Endothelial cell of umbilical vein (primary cell): ENCODE data around the gene AGBL4. TPM values are rescaled to one million over a fixed set of nuclear protein-coding genes. Genes with fewer than 3 reads are reported as not detected.

ENCODE experiments used
- BruUV-seq: library from RNA; stranded (reverse); fragments of 400-500 nt; replicated peaks from 2 replicates; lab custom pipeline; 2021; lab: Mats Ljungman, UMichigan
- CTCF ChIA-PET: fragments of 300-600, 350-600 bp; sonication (Branson Sonifier 250); formaldehyde crosslinking; loops from one replicate; lab custom pipeline; 2021; ENCODE audit warnings: antibody characterized with exemption, inconsistent platforms; lab: Charles Lee
- POLR2A ChIA-PET: fragments of 300-600, 350-600 bp; sonication (Branson Sonifier 250); formaldehyde crosslinking; loops from one replicate; lab custom pipeline; 2021; ENCODE audit warnings: antibody characterized with exemption, inconsistent platforms; lab: Charles Lee
- DNase-seq: peaks from one replicate; pipeline ENCODE4 v3.0.0-alpha.2; 2011; ENCODE audit warnings: low read depth, low spot score
- FAIRE-seq: peaks from 2 replicates; lab custom pipeline; 2011; peaks lifted over from hg19 to GRCh38; lab: Jason Lieb, UNC
- H2AFZ ChIP-seq: 2 replicates; pipeline ENCODE4 v1.6.0; 2012; ENCODE audit warnings: low read depth, low read length, control low read depth, inconsistent platforms
- H3K27ac ChIP-seq: 2 replicates; pipeline ENCODE4 v1.5.1; 2011; ENCODE audit warnings: low read depth, mild to moderate bottlenecking, control low read depth, low read length, moderate library complexity; ENCODE audit not compliant: insufficient read depth
- H3K27me3 ChIP-seq, 2 experiments: 2 replicates each; pipeline versions ENCODE4 v1.6.0 to v1.6.1; 2011; ENCODE audit warnings: low read length in 2 of 2, mixed read lengths in 1 of 2; ENCODE audit not compliant: control insufficient read depth in 2 of 2, insufficient read depth in 2 of 2
- H3K36me3 ChIP-seq, 2 experiments: 2 replicates in 1 of 2; 3 replicates in 1 of 2; pipeline ENCODE4 v1.5.1; 2011; ENCODE audit warnings: low read length in 2 of 2, mild to moderate bottlenecking in 1 of 2, moderate library complexity in 1 of 2; ENCODE audit not compliant: control insufficient read depth in 2 of 2, insufficient read depth in 2 of 2; ENCODE audit errors: extremely low read depth in 1 of 2
- H3K4me1 ChIP-seq: 3 replicates; pipeline ENCODE4 v1.5.1; 2011; ENCODE audit warnings: mild to moderate bottlenecking, low read length; ENCODE audit not compliant: control insufficient read depth, insufficient read depth; ENCODE audit errors: extremely low read depth
- H3K4me2 ChIP-seq: 2 replicates; pipeline ENCODE4 v1.6.1; 2011; ENCODE audit warnings: low read length, control low read depth, mixed read lengths; ENCODE audit not compliant: insufficient read depth
- H3K4me3 ChIP-seq, 3 experiments: fragments of 200-600 bp in 1 of 3; sonication (generic), shearing (Covaris generic) in 1 of 3; replicated peaks in 1 of 3; 2 replicates each; pipeline ENCODE4 v1.5.1; 2011 to 2016; ENCODE audit warnings: control low read depth in 3 of 3, low read length in 3 of 3, mild to moderate bottlenecking in 2 of 3, inconsistent platforms in 1 of 3, low read depth in 1 of 3, moderate library complexity in 1 of 3; ENCODE audit not compliant: insufficient read depth in 1 of 3
- H3K79me2 ChIP-seq: 2 replicates; pipeline ENCODE4 v1.6.0; 2012; ENCODE audit warnings: low read length, inconsistent platforms; ENCODE audit not compliant: control insufficient read depth, insufficient read depth
- H3K9ac ChIP-seq: replicated peaks from 2 replicates; pipeline ENCODE3; 2011; ENCODE audit warnings: low read length, control low read depth; ENCODE audit not compliant: insufficient read depth; ENCODE audit errors: extremely low read depth
- H3K9me1 ChIP-seq: replicated peaks from 3 replicates; pipeline ENCODE4 v1.6.0; 2011; ENCODE audit warnings: mild to moderate bottlenecking, low read length; ENCODE audit not compliant: control insufficient read depth, insufficient read depth; ENCODE audit errors: extremely low read depth
- H3K9me3 ChIP-seq: replicated peaks from 2 replicates; pipeline ENCODE4 v1.5.1; 2012; ENCODE audit warnings: low read length, inconsistent platforms; ENCODE audit not compliant: control insufficient read depth, insufficient read depth
- H4K20me1 ChIP-seq: replicated peaks from 2 replicates; pipeline ENCODE3; 2011; ENCODE audit warnings: mild to moderate bottlenecking, low read length; ENCODE audit not compliant: control insufficient read depth, insufficient read depth; ENCODE audit errors: extremely low read depth
- EZH2 ChIP-seq: IDR thresholded peaks from 2 replicates; pipeline ENCODE4 v1.6.1; 2012; ENCODE audit warnings: borderline replicate concordance, low read depth, mild to moderate bottlenecking, moderate library complexity, low read length, inconsistent platforms; ENCODE audit not compliant: severe bottlenecking
- FOS ChIP-seq: IDR thresholded peaks from 2 replicates; pipeline ENCODE4 v1.6.1; 2011; ENCODE audit warnings: mild to moderate bottlenecking, low read length, moderate library complexity, borderline replicate concordance; ENCODE audit not compliant: insufficient read depth
- GATA2 ChIP-seq: IDR thresholded peaks from 2 replicates; pipeline ENCODE4 v1.7.0; 2011; ENCODE audit warnings: low read depth, mild to moderate bottlenecking, moderate library complexity, mixed read lengths, low read length; ENCODE audit not compliant: insufficient read length, insufficient read depth
- JUN ChIP-seq: IDR thresholded peaks from 2 replicates; pipeline ENCODE4 v1.6.1; 2011; ENCODE audit warnings: borderline replicate concordance, low read depth; ENCODE audit not compliant: insufficient read length, insufficient read depth
- MAX ChIP-seq: IDR thresholded peaks from 2 replicates; pipeline ENCODE4 v1.6.1; 2011; ENCODE audit not compliant: insufficient read depth, insufficient read length
- MYC ChIP-seq: IDR thresholded peaks from one replicate; pipeline ENCODE4 v1.6.1; 2011; ENCODE audit warnings: mild to moderate bottlenecking, low read depth, low read length
- POLR2A ChIP-seq: IDR thresholded peaks from 2 replicates; pipeline ENCODE4 v1.6.1; 2012; ENCODE audit warnings: low read depth, mild to moderate bottlenecking, control low read depth, low read length
- POLR2AphosphoS5 ChIP-seq: IDR thresholded peaks from 2 replicates; pipeline ENCODE4 v1.6.1; 2012; ENCODE audit warnings: low read depth, mild to moderate bottlenecking, control low read depth, low read length, moderate library complexity; ENCODE audit not compliant: insufficient read depth
- dilution Hi-C: fragments of 300-500 bp; cut with MboI; formaldehyde crosslinking; loops from one replicate; pipeline ENCODE4 v1.15.0; 2019; ENCODE audit warnings: low sequenced_read_pairs; ENCODE audit not compliant: extremely low pct_ligation_motif_present
- intact Hi-C: fragments of 100-400 bp; cut with micrococcal nuclease; formaldehyde crosslinking; loops from one replicate; pipeline ENCODE4 v1.10.0; 2022
- polyA plus RNA-seq, 4 experiments: library from polyadenylated mRNA; depleted of rRNA in 3 of 4; stranded (reverse) in 3 of 4; unstranded in 1 of 4; fragments of >200 nt; gene quantifications; 2 replicates each; pipeline versions ENCODE4 v1.2.1 to v1.2.3, GENCODE V29; 2011 to 2012; ENCODE audit warnings: missing spikeins in 1 of 4
- total RNA-seq: library from RNA; stranded (reverse); gene quantifications from 2 replicates; pipeline ENCODE4 v1.2.3, GENCODE V29; 2021
- TF ChIP-seq, protein P1 (sequence below), 2 donors: IDR thresholded peaks; 1 replicate in 1 of 2; 2 replicates in 1 of 2; pipeline ENCODE4 v1.5.1; 2011; ENCODE audit warnings: low read length in 2 of 2, mild to moderate bottlenecking in 2 of 2, moderate library complexity in 2 of 2, control low read depth in 1 of 2, inconsistent platforms in 1 of 2, low read depth in 1 of 2; ENCODE audit not compliant: insufficient read depth in 1 of 2; ENCODE audit errors: extremely low read depth in 1 of 2

AGBL4 gene
- total and polyA plus RNA-seq, 2 donors (not counting 3 experiments of a cell fraction or from before 2014, with no cell fraction given), result not detected

GRCh38 chr1:48784301-48784700, 1239.5 kb downstream of the AGBL4 start:
- H3K36me3 ChIP-seq, result no peaks in the 10 kb centered on the region
- ChIA-PET POLR2A (no interaction called here), CTCF (no interaction called here)
- DNase-seq (no peak), FAIRE-seq (no peak)
- no peaks in the 10 kb centered on the region for H3K79me2 ChIP-seq
- no peaks in the 10 kb centered on the region for H3K9me1 ChIP-seq
- H3K9ac ChIP-seq, result no peak overlapping the region
- BruUV-seq, result no TSS peak
- H3K27ac ChIP-seq, result no peak overlapping the region
- H4K20me1 ChIP-seq, result no peaks in the 10 kb centered on the region
- no peaks in the 10 kb centered on the region for H3K27me3 ChIP-seq
- dilution Hi-C loops (no loop called here), intact Hi-C loops (no loop called here)
- no peaks in the 10 kb centered on the region for H3K4me1 ChIP-seq
- no peak overlapping the region for H2AFZ ChIP-seq
- TF ChIP-seq POLR2A (no peak), MAX (no peak), GATA2 (no peak), JUN (no peak), POLR2AphosphoS5 (no peak), FOS (no peak), MYC (no peak), EZH2 (no peak)
- TF ChIP-seq, protein P1, sequence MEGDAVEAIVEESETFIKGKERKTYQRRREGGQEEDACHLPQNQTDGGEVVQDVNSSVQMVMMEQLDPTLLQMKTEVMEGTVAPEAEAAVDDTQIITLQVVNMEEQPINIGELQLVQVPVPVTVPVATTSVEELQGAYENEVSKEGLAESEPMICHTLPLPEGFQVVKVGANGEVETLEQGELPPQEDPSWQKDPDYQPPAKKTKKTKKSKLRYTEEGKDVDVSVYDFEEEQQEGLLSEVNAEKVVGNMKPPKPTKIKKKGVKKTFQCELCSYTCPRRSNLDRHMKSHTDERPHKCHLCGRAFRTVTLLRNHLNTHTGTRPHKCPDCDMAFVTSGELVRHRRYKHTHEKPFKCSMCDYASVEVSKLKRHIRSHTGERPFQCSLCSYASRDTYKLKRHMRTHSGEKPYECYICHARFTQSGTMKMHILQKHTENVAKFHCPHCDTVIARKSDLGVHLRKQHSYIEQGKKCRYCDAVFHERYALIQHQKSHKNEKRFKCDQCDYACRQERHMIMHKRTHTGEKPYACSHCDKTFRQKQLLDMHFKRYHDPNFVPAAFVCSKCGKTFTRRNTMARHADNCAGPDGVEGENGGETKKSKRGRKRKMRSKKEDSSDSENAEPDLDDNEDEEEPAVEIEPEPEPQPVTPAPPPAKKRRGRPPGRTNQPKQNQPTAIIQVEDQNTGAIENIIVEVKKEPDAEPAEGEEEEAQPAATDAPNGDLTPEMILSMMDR (IDR thresholded peaks at IDR 0.05; ENCODE audit: extremely low read depth in 1 of 2, insufficient read depth in 1 of 2, low read depth in 1 of 2, low read length in 2 of 2), result no peak
- H3K4me3 ChIP-seq, result no peak overlapping the region
- H3K4me2 ChIP-seq, result no peak overlapping the region
- H3K9me3 ChIP-seq, result no peaks in the 10 kb centered on the region
